Neuron (in vitro differentiated cells): ENCODE results near the gene QDPR.
"Not testable (repeated sequence)": the region's sequence is repeated elsewhere in the genome, so short reads cannot be mapped to it uniquely, and the experiment has no call there.

ENCODE experiments used
- H2AFZ ChIP-seq: one replicate; pipeline ENCODE4 v1.6.1; 2013; ENCODE audit warnings: low read depth, mild to moderate bottlenecking, inconsistent platforms, low read length, moderate library complexity
- H3K27me3 ChIP-seq: one replicate; pipeline ENCODE4 v1.6.1; 2013; ENCODE audit warnings: low read length; ENCODE audit not compliant: insufficient read depth
- H3K36me3 ChIP-seq: one replicate; pipeline ENCODE4 v1.6.1; 2013; ENCODE audit warnings: low read length; ENCODE audit not compliant: insufficient read depth
- H3K4me1 ChIP-seq: one replicate; pipeline ENCODE4 v1.6.1; 2013; ENCODE audit warnings: low read length; ENCODE audit not compliant: insufficient read depth
- H3K4me3 ChIP-seq: 2 replicates; pipeline ENCODE4 v1.5.1; 2013; ENCODE audit warnings: mild to moderate bottlenecking, low read length, moderate library complexity
- H3K9me3 ChIP-seq: one replicate; pipeline ENCODE4 v1.6.1; 2013; ENCODE audit warnings: low read length

Gene QDPR

DNA sequence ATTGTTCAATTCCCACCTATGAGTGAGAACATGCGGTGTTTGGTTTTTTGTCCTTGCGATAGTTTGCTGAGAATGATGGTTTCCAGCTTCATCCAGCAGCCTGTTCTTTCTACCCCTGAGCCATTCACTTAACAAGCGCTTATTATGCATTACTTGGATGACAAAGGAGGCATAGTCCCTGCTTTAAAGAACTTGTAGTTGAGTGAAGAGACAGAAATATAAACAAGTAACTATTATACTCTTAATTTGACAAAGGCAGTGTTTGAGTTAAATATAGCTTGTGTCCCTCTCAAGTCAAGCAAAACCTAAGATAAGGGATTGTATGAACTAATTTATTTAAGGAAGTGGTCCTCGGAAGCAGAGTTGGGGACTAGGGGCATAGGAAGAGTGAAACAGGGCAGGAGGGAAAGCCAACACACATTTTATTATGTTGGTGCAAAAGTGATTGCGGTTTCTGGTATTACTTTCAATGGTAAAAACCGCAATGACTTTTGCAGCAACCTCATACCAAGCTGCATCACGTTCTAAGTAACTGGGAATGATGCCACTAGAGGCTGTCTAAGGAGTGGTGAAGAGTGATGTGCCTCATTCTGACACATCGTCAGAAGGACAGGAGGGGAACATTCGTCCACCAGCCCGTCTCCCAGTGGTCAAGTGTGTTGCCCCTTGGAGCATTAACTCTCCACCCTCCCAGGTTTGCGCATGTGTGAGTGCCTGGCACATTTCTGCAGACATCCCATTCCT lies 41.8 kb downstream of the QDPR start:
- H3K9me3 ChIP-seq, result no peaks in the 10 kb centered on the region
- H3K36me3 ChIP-seq, result no peaks in the 10 kb centered on the region
- no peaks in the 10 kb centered on the region for H3K4me1 ChIP-seq
- no peaks in the 10 kb centered on the region for H3K27me3 ChIP-seq
- H2AFZ ChIP-seq, result no peak overlapping the region
- no peak overlapping the region for H3K4me3 ChIP-seq

DNA sequence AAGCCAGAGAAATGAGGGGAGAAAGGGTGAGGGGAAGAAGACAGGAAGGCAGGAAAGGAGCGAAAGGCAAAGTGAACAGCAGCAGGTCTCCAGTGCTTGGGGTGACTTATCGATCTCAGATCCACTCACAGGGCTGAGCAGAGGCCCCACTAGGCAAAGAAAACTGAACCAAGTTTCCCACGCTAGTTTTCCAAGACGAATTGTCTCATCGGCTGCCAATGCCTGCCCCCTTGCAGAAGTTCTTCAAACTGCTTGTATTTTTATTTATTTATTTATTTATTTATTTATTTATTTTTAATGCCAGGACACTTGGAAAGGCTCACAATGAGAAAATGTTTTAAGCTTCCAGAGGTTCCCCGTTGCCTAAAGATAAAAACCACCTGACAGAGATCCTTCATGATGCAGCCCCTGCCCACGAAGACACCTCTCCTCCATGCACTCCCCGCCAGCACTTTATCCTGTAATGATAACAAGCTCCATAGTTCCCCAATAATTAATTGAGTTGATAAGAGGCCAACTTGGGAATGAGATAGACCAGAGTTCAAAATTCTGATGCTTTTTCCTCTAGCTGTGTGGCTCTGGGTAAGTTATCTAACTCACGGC lies 43.2 kb downstream of the QDPR start:
- no peaks in the 10 kb centered on the region for H3K27me3 ChIP-seq
- no peak overlapping the region for H2AFZ ChIP-seq
- H3K36me3 ChIP-seq, result no peaks in the 10 kb centered on the region
- H3K9me3 ChIP-seq, result no peaks in the 10 kb centered on the region
- no peak overlapping the region for H3K4me3 ChIP-seq
- H3K4me1 ChIP-seq, result no peaks in the 10 kb centered on the region

DNA sequence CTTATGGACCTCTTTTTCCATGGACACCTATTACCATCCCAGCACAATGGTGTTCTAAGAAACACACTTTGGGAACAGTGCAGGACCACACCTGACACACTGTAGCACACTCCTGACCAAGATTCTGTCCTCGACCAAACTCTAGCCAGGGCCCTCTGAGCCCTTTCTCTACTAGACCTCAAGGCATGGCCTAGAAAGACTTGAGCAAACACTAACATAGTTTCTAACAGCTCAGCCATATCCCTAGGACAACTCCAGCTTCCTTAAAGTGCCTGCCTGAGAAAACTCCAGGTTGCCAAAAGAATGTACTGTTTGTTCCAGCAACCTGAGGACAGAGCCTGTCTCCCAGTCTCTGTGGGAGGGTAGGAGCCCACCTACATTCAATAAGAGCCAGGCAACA lies 48.3 kb downstream of the QDPR start:
- Histone ChIP-seq H3K27me3 (no peaks in the 10 kb centered on the region), H2AFZ (no peak overlapping the region), H3K4me3 (no peak overlapping the region), H3K4me1 (no peaks in the 10 kb centered on the region), H3K9me3 (no peaks in the 10 kb centered on the region), H3K36me3 (no peaks in the 10 kb centered on the region)

DNA sequence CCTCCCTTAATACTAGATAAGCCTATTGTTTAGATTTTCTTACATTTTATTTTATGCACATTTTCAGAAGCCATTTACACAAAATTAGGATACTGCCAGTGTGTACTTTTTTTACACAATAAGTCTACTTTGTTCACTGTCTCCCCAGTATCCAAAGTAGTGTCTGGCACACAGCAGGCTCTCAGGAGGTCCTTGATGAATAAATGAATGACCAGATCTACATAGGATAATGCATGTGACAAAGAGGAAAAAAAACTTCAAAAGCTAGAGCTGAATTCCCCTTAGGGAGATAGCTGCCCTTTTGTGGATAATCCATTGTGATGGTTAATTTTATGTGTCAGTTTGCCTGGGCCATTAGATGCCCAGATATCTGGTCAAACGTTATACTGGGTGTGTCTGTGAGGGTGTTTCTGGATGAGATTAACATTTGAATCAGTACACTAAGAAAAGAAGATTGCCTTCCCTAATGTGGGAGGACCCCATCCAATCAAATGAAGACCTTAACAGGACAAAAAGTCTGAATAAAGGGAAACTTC lies 61.6 kb downstream of the QDPR start:
- H2AFZ ChIP-seq, result no peak overlapping the region
- no peaks in the 10 kb centered on the region for H3K27me3 ChIP-seq
- no peak overlapping the region for H3K4me3 ChIP-seq
- no peaks in the 10 kb centered on the region for H3K9me3 ChIP-seq
- H3K4me1 ChIP-seq, result peaks cover 10% of the 10 kb centered on the region
- no peaks in the 10 kb centered on the region for H3K36me3 ChIP-seq

DNA sequence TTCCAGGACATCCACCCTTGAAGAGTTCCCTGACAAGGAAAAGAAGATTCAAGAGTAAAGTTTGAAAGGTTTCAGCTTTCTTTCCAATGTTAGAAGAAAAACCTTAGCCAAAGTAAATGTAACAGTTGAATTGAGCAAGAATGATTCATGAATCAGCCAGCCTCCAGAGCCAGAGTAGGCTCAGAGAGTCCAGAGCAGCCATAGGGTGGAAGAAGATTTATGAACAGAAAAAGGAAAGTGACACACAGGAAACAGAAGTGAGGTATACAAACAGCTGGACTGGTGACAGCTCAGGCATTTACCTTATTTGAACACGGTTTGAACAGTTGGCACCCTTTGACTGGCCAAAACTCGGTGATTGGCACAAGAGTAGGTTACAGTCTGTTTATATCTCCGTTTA lies 63.2 kb downstream of the QDPR start:
- no peak overlapping the region for H2AFZ ChIP-seq
- H3K27me3 ChIP-seq, result no peaks in the 10 kb centered on the region
- no peak overlapping the region for H3K4me3 ChIP-seq
- no peaks in the 10 kb centered on the region for H3K36me3 ChIP-seq
- H3K9me3 ChIP-seq, result no peaks in the 10 kb centered on the region
- H3K4me1 ChIP-seq, result peaks cover 10% of the 10 kb centered on the region

DNA sequence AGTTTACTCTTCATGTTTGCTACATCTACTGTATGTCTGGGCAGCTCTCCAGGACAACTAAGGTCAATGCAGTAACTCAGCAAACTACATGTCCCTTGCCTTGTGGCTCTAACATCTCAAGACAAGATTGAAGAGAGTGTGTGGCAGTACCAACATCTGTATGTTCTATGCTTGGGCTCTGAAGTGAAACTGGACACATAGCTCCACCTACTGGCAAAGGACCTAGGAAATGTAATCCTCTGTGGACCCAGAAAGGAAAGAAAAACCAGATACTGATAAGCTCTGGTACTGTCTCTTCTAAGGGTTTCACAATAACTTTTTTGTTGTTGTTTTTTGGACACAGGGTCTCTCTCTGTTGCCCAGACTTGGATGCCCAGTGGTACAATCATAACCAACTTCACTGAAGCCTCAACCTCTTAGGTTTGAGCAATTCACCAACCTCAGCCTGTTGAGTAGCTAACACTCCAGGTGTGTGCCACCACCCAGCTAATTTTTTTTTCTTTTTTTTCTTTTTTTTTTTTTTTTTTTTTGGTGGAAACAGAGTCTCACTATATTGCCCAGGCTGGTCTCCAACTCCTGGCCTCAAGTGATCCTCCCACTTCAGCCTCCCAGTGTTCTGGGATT lies 64.1 kb downstream of the QDPR start:
- Histone ChIP-seq H3K36me3 (no peaks in the 10 kb centered on the region), H3K9me3 (no peaks in the 10 kb centered on the region), H3K27me3 (no peaks in the 10 kb centered on the region), H3K4me3 (no peak overlapping the region), H3K4me1 (peaks cover 10% of the 10 kb centered on the region), H2AFZ (no peak overlapping the region)

DNA sequence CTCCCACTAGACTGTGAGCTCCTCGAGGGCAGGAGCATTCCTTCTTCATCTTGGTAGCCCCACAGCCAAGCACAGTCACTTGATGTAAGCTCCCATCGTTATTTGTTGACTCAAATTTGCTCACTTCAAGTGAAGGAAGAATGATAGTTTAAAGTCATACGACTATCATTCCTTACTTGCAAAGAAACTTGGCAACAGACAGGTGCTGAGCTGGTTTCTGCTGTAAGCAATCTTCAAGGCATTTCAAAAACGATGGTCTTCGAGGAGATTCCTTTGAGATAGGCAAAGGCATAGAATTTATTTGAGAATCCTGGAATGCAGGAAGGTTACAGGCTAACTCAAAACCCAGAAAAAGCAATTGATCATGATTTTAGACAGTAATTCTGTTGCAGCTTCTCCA lies 64.8 kb downstream of the QDPR start:
- Histone ChIP-seq H3K27me3 (no peaks in the 10 kb centered on the region), H3K36me3 (no peaks in the 10 kb centered on the region), H2AFZ (no peak overlapping the region), H3K4me1 (peaks cover 10% of the 10 kb centered on the region), H3K9me3 (no peaks in the 10 kb centered on the region), H3K4me3 (no peak overlapping the region)

DNA sequence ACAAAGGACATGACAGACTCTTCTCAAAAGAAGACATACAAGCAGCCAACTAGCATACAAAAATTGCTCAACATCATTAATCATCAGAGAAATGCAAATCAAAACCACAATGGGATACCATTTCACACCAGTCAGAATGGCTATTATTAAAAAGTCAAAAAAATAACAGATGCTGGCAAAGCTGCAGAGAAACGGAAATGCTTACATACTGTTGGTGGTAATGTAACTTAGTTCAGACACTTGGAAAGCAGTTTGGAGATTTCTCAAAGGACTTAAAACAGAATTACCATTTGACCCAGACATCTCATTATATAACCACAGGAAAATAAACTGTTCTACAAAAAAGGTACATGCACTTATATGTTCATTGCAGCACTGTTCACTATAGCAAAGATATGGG lies 69.4 kb downstream of the QDPR start:
- H3K4me3 ChIP-seq, H2AFZ ChIP-seq, H3K27me3 ChIP-seq, H3K4me1 ChIP-seq, H3K36me3 ChIP-seq, H3K9me3 ChIP-seq: not testable (repeated sequence)

DNA sequence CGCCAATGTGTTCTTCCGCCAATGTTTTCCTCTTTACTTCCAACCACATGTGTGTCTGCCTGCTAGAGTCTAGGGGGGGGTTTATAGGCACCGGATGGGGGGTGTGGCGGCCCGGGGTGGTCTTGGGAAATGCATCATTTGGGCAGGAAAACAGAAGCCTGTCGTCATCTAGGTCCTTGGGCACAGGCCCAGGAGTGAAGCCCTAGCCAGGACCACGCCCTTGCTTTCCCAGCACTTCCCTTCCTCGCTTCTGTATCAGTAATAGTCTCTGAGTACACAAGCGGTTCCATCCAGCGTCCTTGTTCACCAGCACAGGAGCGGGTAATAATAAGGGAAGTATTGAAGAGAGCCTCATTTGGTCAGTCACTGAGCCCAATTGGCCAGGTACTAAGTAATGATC lies 74.5 kb downstream of the QDPR start:
- Histone ChIP-seq H3K4me1 (no peaks in the 10 kb centered on the region), H3K27me3 (no peaks in the 10 kb centered on the region), H2AFZ (no peak overlapping the region), H3K36me3 (no peaks in the 10 kb centered on the region), H3K4me3 (no peak overlapping the region), H3K9me3 (no peaks in the 10 kb centered on the region)

DNA sequence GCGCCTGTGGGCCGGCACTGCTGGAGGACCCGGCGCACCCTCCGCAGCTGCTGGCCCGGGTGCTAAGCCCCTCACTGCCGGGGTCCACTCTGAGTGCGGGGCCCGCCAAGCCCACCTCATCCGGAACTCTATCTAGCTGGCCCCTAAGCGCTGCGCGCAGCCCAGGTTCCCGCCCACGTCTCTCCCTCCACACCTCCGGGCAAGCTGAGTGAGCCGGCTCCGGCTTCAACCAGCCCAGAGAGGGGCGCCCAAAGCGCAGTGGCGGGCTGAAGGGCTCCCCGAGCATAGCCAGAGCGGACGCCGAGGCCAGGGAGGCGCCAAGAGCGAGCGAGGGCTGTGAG lies 75.2 kb downstream of the QDPR start:
- Histone ChIP-seq H3K9me3 (no peaks in the 10 kb centered on the region), H3K4me3 (no peak overlapping the region), H3K36me3 (no peaks in the 10 kb centered on the region), H3K27me3 (no peaks in the 10 kb centered on the region), H2AFZ (no peak overlapping the region), H3K4me1 (no peaks in the 10 kb centered on the region)
